Adrenal gland (tissue), 12 donors: ENCODE results near the gene SEMA3A. TPM values are rescaled to one million over a fixed set of nuclear protein-coding genes. Genes with fewer than 3 reads are reported as not detected.

Experiments
- DNase-seq, 7 donors: peaks; one replicate each; pipeline ENCODE4 v3.0.0-alpha.2; 2019 to 2020
- H3K27ac ChIP-seq, 5 donors: fragments of 200-600 bp; sonication (generic) in 4 of 5; 1 replicate in 3 of 5; 2 replicates in 2 of 5; pipeline versions ENCODE4 v1.5.1 to v1.8.0; 2016 to 2020; ENCODE audit warnings: mild to moderate bottlenecking in 1 of 5
- H3K27me3 ChIP-seq: fragments of 200-600 bp; 2 replicates; pipeline ENCODE4 v1.8.0; 2021
- H3K36me3 ChIP-seq, 2 donors: fragments of 200-600 bp; replicated peaks in 1 of 2; 1 replicate in 1 of 2; 2 replicates in 1 of 2; pipeline versions ENCODE4 v1.5.1 to v1.8.0; 2018 to 2022
- H3K4me1 ChIP-seq, 2 donors: fragments of 200-600 bp; replicated peaks in 1 of 2; 1 replicate in 1 of 2; 2 replicates in 1 of 2; pipeline versions ENCODE4 v1.5.1 to v1.8.0; 2018 to 2021
- H3K4me3 ChIP-seq, 4 donors: fragments of 200-600 bp; sonication (generic) in 3 of 4; one replicate each; pipeline ENCODE4 v1.5.1; 2016 to 2018
- H3K9me3 ChIP-seq, 3 donors: fragments of 200-600 bp; sonication (generic) in 1 of 3; replicated peaks in 1 of 3; 1 replicate in 2 of 3; 2 replicates in 1 of 3; pipeline versions ENCODE4 v1.5.1 to v1.8.0; 2016 to 2021
- POLR2A ChIP-seq, 2 donors: fragments of 450-650 bp; IDR thresholded peaks; one replicate each; pipeline ENCODE4 v1.6.1; 2017; ENCODE audit warnings: antibody characterized with exemption in 2 of 2, mild to moderate bottlenecking in 2 of 2, moderate library complexity in 1 of 2
- WGBS, 4 donors: extraction: QIAGEN DNeasy Blood & Tissue Kit in 2 of 4; methylation state at CpG; one replicate each; pipeline versions ENCODE4 v1.1.5 to v1.1.7; 2013 to 2017; 5-methylcytosine and 5-hydroxymethylcytosine counted together
- intact Hi-C, 2 donors: fragments of 100-400 bp; cut with DNase I; formaldehyde crosslinking; loops; one replicate each; pipeline versions ENCODE4 v1.14.1 to v1.15.0; 2022 to 2023
- polyA plus RNA-seq, 3 donors: library from polyadenylated mRNA; stranded (reverse); fragments of 200-250 nt in 2 of 3; fragments of 350-450 nt in 1 of 3; fragmentation: Illumina TruSeq in 1 of 3; extraction: RNeasy Lipid Tissue Mini Kit (QIAGEN cat#74804) in 1 of 3; gene quantifications; one replicate each; pipeline ENCODE4 v1.2.3, GENCODE V29; 2013 to 2014
- total RNA-seq, 9 donors: library from RNA; depleted of rRNA in 4 of 9; stranded (reverse); fragments of >200 nt in 4 of 9; fragments of 120-200 nt in 1 of 9; fragmentation: NEBNext Ultra II Directional in 1 of 9; extraction: Animal tissue kit (Norgen Biotek cat#: 25700) in 1 of 9; gene quantifications; one replicate each; pipeline versions ENCODE4 v1.1.0 to v1.2.4, GENCODE V29; 2013 to 2023
- TF ChIP-seq, protein P1 (sequence below), 6 experiments: fragments of 450-650 bp in 4 of 6; fragments of 200-600 bp in 2 of 6; sonication (generic) in 1 of 6; IDR thresholded peaks; 1 replicate in 5 of 6; 2 replicates in 1 of 6; pipeline versions ENCODE4 v1.5.1 to v1.8.0; 2016 to 2021; ENCODE audit warnings: antibody characterized with exemption in 6 of 6, mild to moderate bottlenecking in 2 of 6, moderate library complexity in 1 of 6
- donor health status: healthy with polysubstance abuse.
- donor health status: Bipolar disorder and iron deficiency.
- donor health status: DM: yes; HTN: yes; CAD: no.
- donor health status: DM: no; HTN: no; CAD: no.
- donor health status: DM: no; HTN: no; CAD: no.
- donor health status: DM: yes; HTN: yes; CAD: no.

The SEMA3A gene
- total and polyA plus RNA-seq, 12 donors, result 0.24 to 17.5 (median 1.2) TPM

DNA sequence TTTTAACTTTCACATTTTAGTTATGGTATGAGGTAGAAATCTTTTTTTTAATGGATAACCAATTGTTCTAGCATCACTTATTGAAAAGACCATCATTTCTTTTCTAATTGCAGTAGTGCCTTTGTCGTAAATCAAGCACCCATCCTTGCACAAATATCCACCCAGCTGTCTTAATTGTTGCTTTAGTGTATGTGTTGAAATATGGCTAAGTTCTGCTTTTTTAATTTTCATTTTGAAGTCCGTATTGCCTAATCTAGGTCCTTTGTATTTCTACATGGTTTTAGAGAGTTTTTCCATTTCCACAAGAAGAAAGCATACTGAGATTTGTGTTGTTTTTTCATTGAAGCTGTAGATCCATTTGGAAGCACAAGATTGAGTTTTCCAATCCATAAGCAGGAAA, 286.1 kb downstream of the SEMA3A start:
- no peak overlapping the region for H3K4me3 ChIP-seq
- H3K27ac ChIP-seq, result no peak overlapping the region
- TF ChIP-seq POLR2A (IDR thresholded peaks at IDR 0.05), result no peak
- TF ChIP-seq, protein P1, sequence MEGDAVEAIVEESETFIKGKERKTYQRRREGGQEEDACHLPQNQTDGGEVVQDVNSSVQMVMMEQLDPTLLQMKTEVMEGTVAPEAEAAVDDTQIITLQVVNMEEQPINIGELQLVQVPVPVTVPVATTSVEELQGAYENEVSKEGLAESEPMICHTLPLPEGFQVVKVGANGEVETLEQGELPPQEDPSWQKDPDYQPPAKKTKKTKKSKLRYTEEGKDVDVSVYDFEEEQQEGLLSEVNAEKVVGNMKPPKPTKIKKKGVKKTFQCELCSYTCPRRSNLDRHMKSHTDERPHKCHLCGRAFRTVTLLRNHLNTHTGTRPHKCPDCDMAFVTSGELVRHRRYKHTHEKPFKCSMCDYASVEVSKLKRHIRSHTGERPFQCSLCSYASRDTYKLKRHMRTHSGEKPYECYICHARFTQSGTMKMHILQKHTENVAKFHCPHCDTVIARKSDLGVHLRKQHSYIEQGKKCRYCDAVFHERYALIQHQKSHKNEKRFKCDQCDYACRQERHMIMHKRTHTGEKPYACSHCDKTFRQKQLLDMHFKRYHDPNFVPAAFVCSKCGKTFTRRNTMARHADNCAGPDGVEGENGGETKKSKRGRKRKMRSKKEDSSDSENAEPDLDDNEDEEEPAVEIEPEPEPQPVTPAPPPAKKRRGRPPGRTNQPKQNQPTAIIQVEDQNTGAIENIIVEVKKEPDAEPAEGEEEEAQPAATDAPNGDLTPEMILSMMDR (IDR thresholded peaks at IDR 0.05), result no peak
- H3K27me3 ChIP-seq, result no peaks in the 10 kb centered on the region
- H3K9me3 ChIP-seq, result no peaks in the 10 kb centered on the region
- intact Hi-C loops, result no loop called here
- no peaks in the 10 kb centered on the region for H3K36me3 ChIP-seq
- no peaks in the 10 kb centered on the region for H3K4me1 ChIP-seq
- 68 to 76% (median 70%) methylated on average over 2 of the region's 2 CpGs for WGBS, 4 donors
- DNase-seq, result no peak
